Fibroblast of lung (primary cell): ENCODE results near the gene PPP2R3B. TPM values are rescaled to one million over a fixed set of nuclear protein-coding genes. Genes with fewer than 3 reads are reported as not detected.

Source experiments
- DNase-seq, 2 donors: peaks; one replicate each; pipeline versions ENCODE4 v3.0.0 to v3.0.0-alpha.2; 2010; ENCODE audit warnings: low read depth in 2 of 2
- H2AFZ ChIP-seq: 2 replicates; pipeline ENCODE4 v1.5.1; 2012; ENCODE audit warnings: low read length, control low read depth, inconsistent platforms
- H3K27ac ChIP-seq: 2 replicates; pipeline ENCODE4 v1.5.1; 2011; ENCODE audit warnings: low read length, control low read depth; ENCODE audit not compliant: insufficient read depth
- H3K27me3 ChIP-seq: 2 replicates; pipeline ENCODE4 v1.5.1; 2011; ENCODE audit warnings: mild to moderate bottlenecking, low read length; ENCODE audit not compliant: control insufficient read depth, insufficient read depth
- H3K36me3 ChIP-seq: 2 replicates; pipeline ENCODE4 v1.5.1; 2011; ENCODE audit warnings: low read length; ENCODE audit not compliant: control insufficient read depth, insufficient read depth
- H3K4me1 ChIP-seq: 2 replicates; pipeline ENCODE4 v1.5.1; 2011; ENCODE audit warnings: low read length; ENCODE audit not compliant: control insufficient read depth, insufficient read depth; ENCODE audit errors: extremely low read depth
- H3K4me2 ChIP-seq: 2 replicates; pipeline ENCODE4 v1.5.1; 2011; ENCODE audit warnings: low read length, control low read depth; ENCODE audit not compliant: insufficient read depth; ENCODE audit errors: extremely low read depth
- H3K4me3 ChIP-seq, 4 experiments: fragments of 200-600 bp in 1 of 4; sonication (generic) in 1 of 4; replicated peaks in 1 of 4; 2 replicates each; pipeline ENCODE4 v1.5.1; 2011 to 2016; ENCODE audit warnings: low read length in 4 of 4, low read depth in 3 of 4, mild to moderate bottlenecking in 3 of 4, control low read depth in 2 of 4, inconsistent platforms in 1 of 4, mixed read lengths in 1 of 4; ENCODE audit not compliant: insufficient read depth in 1 of 4; ENCODE audit errors: control extremely low read depth in 1 of 4
- H3K79me2 ChIP-seq: 2 replicates; pipeline ENCODE4 v1.5.1; 2012; ENCODE audit warnings: mild to moderate bottlenecking, low read length, inconsistent platforms; ENCODE audit not compliant: control insufficient read depth, insufficient read depth
- H3K9ac ChIP-seq: 2 replicates; pipeline ENCODE4 v1.5.1; 2011; ENCODE audit warnings: mild to moderate bottlenecking, low read length, control low read depth; ENCODE audit not compliant: insufficient read depth
- H3K9me3 ChIP-seq: 2 replicates; pipeline ENCODE4 v1.5.1; 2012; ENCODE audit warnings: low read depth, low read length; ENCODE audit not compliant: control insufficient read depth, insufficient read depth
- H4K20me1 ChIP-seq: 2 replicates; pipeline ENCODE4 v1.5.1; 2011; ENCODE audit warnings: low read length; ENCODE audit not compliant: control insufficient read depth, insufficient read depth; ENCODE audit errors: extremely low read depth
- CTCF ChIP-seq, 2 donors: IDR thresholded peaks in 1 of 2; conservative IDR thresholded peaks in 1 of 2; 1 replicate in 1 of 2; 2 replicates in 1 of 2; pipeline ENCODE4 v1.5.1; 2011 to 2012; ENCODE audit warnings: low read length in 2 of 2, control low read depth in 1 of 2, inconsistent platforms in 1 of 2, low read depth in 1 of 2, mild to moderate bottlenecking in 1 of 2
- EZH2 ChIP-seq: IDR thresholded peaks from 2 replicates; pipeline ENCODE4 v1.5.1; 2012; ENCODE audit warnings: low read length, control low read depth, mild to moderate bottlenecking; ENCODE audit errors: missing control alignments
- polyA plus RNA-seq, 2 donors: library from polyadenylated mRNA; depleted of rRNA in 1 of 2; stranded (reverse) in 1 of 2; unstranded in 1 of 2; fragments of >200 nt; gene quantifications; 2 replicates each; pipeline ENCODE4 v1.2.1, GENCODE V29; 2011 to 2012; ENCODE audit warnings: missing spikeins in 1 of 2
- total RNA-seq: library from RNA; depleted of rRNA; stranded (reverse); fragments of >200 nt; gene quantifications from 2 replicates; pipeline ENCODE4 v1.2.1, GENCODE V29; 2014

Gene PPP2R3B
- total and polyA plus RNA-seq, 2 donors (not counting 1 experiment from before 2014, with no cell fraction given), result 3.2 to 14.7 TPM

GRCh38 chrX:370244-370962 lies 16.3 kb downstream of the PPP2R3B start:
- DNase-seq, result no peak
- no peak overlapping the region for H2AFZ ChIP-seq
- H3K27ac ChIP-seq, result no peak overlapping the region
- no peaks in the 10 kb centered on the region for H3K36me3 ChIP-seq
- TF ChIP-seq EZH2 (no peak), CTCF (conservative IDR thresholded peaks at IDR 0.05 in 1 of 2, IDR thresholded peaks at IDR 0.05 in 1 of 2; ENCODE audit: low read depth in 1 of 2, low read length in 2 of 2) (no peak)
- no peaks in the 10 kb centered on the region for H3K79me2 ChIP-seq
- H3K4me3 ChIP-seq, result no peak overlapping the region
- H3K4me1 ChIP-seq, result no peaks in the 10 kb centered on the region
- no peak overlapping the region for H3K4me2 ChIP-seq
- no peak overlapping the region for H3K9ac ChIP-seq
- peaks cover 6% of the 10 kb centered on the region for H3K27me3 ChIP-seq
- H3K9me3 ChIP-seq, result no peaks in the 10 kb centered on the region
- H4K20me1 ChIP-seq, result no peaks in the 10 kb centered on the region

DNA sequence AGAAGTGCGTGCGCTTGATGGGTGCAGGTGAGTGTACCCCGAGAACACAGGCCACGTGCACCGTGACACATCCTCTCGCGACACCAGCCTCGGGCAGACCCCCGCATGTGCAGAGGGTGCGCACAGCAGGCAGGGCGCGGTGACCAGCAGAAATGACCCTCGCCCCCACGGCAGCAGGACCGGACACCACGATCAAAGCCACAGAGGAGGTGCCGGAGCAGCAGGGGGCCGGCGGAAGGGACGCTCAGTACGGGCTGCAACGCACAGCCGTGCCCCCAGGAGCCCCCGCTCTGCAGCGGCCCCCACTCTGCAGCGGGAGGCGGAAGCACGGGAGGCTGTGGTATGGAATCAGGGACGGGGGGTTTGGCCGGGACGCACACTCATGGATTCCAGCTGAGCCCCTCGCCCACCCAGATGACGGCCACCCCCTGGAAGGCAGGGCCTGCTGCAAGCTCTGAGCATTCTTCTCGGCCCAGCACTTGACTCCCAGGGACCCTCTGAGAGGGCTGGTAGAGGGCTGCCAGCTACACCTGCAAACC lies 17.1 kb downstream of the PPP2R3B start:
- Histone ChIP-seq H3K9me3 (no peaks in the 10 kb centered on the region), H3K36me3 (no peaks in the 10 kb centered on the region), H3K27me3 (peaks cover 5% of the 10 kb centered on the region), H3K4me2 (no peak overlapping the region), H2AFZ (no peak overlapping the region), H3K4me1 (no peaks in the 10 kb centered on the region), H3K4me3 (no peak overlapping the region), H3K79me2 (no peaks in the 10 kb centered on the region), H4K20me1 (no peaks in the 10 kb centered on the region), H3K9ac (no peak overlapping the region), H3K27ac (no peak overlapping the region)
- DNase-seq, result no peak
- TF ChIP-seq EZH2 (no peak), CTCF (conservative IDR thresholded peaks at IDR 0.05 in 1 of 2, IDR thresholded peaks at IDR 0.05 in 1 of 2; ENCODE audit: low read depth in 1 of 2, low read length in 2 of 2) (no peak)

DNA sequence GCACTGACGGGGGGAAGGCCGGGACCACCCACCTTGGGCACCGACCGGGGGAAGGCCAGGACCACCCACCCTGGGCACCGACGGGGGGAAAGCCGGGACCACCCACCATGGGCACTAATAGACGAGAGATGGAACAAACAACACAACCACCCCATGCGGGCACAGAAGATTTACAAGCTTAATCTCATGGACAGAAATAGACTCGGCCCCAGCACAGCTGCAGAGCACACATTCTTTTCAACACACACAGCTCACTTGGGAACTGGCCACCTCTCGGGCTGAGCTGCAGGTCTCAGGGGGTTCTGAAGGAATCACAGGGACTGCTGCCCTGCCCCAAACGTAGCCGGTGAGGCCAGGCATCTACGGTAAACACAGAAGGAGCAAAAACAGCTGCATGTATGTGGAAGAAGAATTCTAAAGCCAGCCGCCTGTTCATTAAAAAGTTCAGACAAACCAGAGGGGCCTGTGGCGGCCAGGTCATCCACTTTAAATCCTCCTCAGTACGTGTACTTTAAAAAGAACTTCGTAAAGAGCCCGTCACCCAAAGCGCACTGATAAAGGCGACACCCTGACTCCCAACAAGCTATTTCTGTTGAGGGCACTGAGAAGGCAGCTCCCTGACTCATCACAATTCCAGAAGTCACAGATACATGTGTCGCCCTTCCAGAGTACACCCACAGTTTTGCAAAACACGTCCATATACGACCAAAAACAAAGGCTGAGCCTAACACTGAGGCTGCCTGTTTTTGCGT lies 17.7 kb downstream of the PPP2R3B start:
- Histone ChIP-seq H3K4me3 (no peak overlapping the region), H2AFZ (no peak overlapping the region), H3K79me2 (no peaks in the 10 kb centered on the region), H3K9ac (peak overlapping the region; percentile 23), H3K4me1 (no peaks in the 10 kb centered on the region), H3K9me3 (no peaks in the 10 kb centered on the region), H4K20me1 (no peaks in the 10 kb centered on the region), H3K36me3 (no peaks in the 10 kb centered on the region), H3K27me3 (peaks cover 3% of the 10 kb centered on the region), H3K4me2 (no peak overlapping the region), H3K27ac (no peak overlapping the region)
- TF ChIP-seq CTCF (conservative IDR thresholded peaks at IDR 0.05 in 1 of 2, IDR thresholded peaks at IDR 0.05 in 1 of 2; ENCODE audit: low read depth in 1 of 2, low read length in 2 of 2), result no peak
- DNase-seq, result peak in 1 of 2 donors; percentile 49
